Stimulated activated naive CD4-positive, alpha-beta T cell (primary cell): ENCODE data around the gene C14orf119.

Source experiments
- DNase-seq, 6 experiments: peaks; one replicate each; lab custom pipeline; 2025; lab: John Stamatoyannopoulos, UW

Gene C14orf119

DNA sequence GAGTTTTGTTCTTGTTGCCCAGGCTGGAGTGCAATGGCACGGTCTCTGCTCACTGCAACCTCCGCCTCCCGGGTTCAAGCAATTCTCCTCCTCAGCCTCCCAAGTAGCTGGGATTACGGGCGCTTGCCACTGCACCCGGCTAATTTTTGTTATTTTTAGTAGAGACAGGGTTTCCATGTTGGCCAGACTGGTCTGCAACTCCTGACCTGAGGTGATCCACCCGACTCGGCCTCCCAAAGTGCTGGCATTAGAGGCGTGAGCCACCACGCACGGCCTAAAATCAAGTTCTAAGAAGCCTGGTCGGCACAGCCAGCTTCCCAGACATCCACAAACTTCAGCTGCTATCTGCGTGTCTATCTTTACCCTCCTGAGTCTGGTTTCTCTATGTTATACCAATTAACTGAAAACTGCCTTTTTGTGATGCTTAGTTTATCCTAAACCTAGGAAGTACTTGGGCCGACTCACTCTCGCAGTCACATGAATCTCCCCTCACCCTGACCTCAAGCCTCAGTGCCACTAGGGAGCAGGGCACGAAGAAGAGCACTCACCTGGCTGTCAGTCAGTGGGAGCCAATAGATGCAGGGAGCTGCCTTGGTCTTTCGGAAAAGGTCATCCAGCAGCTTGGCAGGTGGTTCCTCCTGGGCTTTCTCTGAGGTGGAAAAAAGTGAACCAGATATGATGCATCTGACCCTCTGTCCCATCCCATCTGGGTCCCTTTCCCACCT is 34.6 kb upstream of the C14orf119 start:
- no peak for DNase-seq

DNA sequence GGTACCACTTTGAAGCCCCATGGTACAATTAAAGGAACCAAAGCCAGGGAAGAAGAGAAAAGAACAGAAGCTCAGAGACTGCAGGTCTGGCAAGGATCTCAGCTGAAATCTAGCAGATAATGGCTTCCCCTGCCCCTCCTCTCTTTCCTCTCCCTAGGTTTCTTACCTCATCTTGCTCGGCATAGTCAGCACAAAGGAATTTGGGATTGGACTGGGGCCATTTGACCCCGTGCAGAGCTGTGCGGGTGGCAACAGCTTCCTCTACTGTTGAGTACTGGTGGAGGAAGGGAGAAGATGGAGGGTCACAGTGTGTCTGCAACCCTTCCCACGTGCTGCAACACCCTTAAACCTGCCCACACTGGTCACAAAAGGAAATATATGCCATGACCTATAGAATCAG is 33.3 kb upstream of the C14orf119 start:
- DNase-seq = no peak

DNA sequence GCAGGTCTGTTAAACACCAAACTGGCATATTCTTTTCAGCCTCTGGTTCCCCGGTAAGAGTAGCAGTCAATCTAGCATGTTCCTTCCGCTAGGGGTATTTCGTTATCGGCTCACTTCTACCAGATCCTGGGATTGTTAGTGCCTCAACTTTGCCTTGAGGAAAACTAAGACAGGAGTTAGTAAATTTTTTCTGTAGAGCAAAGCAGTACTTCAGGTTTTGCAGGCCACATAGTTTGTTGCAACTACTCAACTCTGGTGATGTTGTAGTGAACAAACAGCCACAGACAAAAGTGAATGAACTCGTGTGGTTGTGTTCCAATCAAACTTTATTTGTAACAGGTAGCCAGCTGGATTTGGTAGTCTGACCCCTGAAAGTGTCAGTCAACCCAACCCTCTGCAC is 31.7 kb upstream of the C14orf119 start:
- no peak for DNase-seq

DNA sequence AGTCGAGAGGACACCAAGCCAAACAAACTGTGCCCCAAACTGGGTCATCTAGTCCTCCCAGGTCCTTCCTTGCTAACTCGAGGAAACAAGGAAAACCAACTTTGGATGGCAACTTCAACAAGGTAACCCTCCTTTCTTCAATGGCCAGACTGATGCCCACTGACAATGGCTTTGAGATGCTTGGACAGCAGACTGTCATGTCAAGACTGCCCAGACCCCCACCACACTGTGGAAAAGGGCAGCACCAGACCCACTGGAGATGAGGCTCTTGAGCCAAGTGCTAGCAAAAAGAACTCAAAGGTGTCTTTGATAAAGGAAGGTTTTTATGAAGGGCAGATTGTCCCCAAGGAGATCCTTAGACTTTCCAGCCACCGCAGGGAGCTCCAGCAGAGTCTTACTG is 28.9 kb upstream of the C14orf119 start:
- DNase-seq = no peak

DNA sequence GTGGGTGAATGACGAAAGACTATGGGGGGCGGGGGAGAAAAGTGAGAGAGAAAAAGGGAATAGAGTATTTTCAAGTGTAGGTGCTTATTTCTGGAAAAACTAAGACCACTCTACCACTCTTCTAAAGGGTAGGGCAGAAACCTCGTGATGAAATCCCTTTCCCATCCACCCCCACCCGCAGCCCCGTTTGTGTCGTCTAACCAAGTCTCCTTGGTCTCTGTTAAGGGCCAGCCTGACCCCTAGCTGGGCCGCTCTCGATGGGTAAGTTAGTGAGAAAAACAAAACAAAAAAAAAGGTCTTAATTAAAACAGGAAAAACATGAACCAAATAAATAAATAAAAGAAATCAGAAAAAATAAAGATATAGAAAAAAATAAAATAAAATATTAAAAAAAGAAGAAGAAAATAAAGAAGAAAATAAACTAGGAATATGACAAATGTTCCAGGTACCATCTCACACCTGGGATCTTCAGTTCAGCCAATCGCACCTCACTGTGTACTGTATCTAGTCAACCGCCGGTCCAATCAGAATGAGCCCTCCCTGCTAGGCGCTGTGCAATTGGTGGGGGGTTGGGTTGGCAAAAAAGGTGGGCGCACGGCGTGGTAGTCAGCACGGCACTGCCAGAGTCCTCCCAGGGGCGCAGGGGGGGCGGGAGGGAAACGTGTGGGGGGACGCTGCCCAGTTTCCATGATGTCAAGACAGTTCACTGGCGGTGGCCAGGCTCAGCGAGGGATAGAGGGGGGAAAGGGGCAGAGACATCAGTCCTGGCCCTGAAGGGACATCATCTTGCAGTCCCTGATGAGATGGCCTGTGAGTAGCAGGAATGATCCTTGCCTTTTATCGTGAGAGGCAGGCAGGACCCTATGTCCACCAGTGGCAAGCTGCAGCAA is 28.2 kb upstream of the C14orf119 start:
- DNase-seq = no peak

DNA sequence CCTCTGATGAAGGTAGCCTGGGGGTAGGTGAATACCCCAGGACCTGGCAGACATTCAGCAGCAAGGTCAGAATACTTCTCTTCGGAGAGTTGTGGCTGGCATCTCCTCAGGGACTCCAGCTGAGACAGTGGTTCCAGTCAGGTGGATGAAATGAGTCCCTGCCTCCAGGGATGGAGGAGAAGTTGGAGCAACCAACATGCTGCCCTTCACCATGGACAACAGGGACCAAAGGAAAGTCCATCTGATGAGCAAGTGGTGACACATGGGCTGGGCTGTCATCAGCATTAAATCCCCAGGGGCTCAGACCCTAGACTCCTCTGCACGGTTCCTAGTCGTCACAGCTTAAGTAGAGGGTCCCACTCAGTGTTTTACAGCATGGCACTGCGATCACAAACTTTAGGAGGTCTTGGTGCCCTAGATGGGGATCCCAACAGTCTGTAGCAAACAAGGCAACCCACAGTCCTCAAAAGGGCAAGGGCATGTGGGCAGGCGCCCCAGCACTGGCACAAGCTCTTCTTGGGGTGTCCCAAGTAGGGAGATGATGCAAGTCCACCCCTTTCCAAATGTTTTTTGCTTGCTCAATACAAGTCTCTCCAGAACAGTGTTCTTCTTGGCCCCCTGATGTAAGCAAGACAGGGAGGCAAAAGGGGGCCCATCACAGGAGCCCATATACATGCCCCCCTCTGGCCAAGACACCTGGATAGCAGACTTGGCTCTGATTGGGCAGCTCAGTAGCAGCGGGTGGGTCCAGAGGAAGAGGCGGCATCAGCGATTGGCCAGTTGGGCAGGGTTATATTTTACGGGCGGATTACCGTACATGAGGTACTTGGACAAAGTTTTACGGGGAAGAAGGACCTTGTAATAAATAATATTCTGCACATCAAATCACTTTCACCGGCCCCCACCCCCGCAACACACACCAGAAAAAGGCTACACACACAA is 27.2 kb upstream of the C14orf119 start:
- no peak for DNase-seq

DNA sequence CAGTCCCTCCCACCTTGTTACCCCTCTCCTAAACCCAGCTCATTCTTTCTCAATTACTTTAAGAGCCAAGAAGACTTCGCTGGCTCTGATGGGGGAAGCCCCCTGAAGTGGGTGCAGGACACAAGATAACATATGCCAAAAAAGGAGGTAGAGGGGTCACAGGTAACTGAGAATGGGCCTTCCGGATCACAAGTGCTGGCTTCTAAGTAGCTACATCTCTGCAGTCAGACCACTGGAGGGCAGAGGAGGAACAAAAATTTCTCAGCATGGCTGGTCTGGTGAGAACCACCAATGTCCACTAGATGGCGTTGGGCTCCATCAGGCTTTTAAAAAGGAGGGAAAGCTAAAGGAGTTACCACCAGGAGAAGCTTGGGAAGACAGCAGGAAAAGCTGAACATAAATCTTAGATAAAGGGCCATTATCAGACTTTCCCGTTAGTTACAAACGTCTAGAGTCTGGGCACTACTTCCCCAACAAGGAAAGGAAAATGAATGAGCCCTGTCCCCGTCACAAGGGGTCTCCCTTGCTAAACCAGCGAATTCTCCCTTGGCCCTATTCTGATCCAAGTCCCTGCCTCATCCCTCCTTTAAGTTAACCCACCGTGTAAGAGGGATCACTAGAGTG is 26.4 kb upstream of the C14orf119 start:
- DNase-seq = no peak

DNA sequence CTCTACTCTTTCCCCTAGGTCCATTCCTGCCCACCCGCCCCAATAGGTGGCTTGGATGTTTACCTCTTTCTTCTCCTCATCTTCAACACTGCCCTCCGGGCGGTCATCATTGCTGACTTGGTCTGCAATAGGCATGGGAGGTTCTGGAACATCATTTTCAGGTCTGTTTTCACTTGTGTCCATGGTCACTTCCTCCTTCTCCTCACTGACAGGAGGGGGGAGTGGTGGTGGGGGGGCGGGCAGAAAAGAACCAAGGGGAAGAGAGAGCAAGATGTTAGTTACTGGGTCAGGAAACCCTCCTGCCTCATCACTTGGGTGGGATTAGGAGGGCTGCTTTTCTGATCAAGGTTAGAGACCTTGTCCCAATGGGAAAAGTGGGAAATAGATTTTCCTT is 25.9 kb upstream of the C14orf119 start:
- DNase-seq = no peak

DNA sequence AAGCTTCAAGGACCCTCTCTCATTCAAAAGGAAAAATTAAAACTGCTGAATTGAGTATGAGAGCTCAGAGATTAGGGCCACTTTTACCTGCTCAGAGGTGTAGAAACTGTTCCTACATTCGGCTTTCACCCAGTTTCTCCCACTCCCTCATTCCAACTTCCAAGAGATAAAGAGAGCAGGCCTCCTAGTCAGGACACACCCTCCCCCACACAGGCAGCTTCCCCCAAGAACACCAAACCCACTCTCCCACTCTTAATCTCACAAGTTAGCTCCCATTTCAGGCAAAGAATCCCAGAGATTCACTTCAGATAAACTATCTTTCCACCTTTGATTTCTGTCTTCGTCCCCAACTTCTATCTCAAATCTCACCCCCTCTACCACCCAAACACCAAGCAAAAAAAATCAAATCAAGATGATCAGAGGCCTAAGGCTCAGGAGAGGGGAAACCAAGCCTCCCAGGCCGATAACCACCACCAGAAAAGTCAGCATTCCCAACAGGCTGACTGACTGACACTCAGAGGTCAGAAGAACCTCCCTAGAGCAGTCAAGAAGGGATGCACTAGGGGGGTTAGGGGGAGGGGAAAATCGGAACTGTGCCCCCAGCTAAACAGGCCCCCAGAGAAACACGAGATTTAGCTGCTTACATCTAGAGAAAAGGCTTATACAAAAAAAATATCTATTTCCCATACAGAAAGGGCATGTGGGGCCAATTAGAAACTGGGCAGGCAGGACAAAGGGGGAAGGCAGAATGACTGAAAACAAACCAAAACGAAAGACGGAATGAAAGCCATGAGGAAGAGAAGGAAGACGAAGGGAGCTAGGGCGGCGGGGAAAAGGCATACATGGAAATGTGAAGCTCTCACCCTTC is 24.8 kb upstream of the C14orf119 start:
- DNase-seq = no peak

DNA sequence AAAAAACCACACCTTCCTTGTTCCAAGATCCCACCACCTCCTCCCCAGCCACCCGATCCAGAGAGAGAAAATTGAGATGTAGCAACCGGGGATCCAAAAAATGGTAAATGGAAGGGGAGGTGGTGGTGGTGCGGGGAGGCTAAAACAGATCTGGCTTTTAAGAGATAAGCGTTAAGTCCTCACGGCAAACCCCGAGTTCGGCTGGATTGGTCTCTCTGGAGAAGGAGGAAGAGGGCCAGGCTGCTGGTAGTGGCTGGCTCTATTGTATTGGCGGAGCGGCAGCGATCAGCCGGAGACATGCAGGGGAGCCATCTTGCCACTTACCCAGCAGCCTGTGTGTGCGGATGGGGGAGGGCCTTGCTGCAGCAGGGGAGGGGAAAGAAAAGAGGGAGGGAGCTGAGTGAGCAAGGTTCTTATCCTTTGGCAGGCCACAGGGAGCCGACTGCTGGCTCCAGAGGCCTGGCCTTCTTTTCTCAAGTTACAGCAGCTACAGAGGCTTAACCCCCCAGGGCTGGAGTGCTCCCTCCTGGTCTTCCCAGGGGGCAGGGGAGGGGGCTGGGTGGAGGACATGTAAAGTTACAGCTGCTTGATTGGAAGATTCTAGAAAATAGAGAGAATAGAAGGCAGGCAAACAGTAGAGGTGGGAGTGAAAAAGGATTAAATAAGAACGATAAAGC is 23.9 kb upstream of the C14orf119 start:
- DNase-seq = no peak

DNA sequence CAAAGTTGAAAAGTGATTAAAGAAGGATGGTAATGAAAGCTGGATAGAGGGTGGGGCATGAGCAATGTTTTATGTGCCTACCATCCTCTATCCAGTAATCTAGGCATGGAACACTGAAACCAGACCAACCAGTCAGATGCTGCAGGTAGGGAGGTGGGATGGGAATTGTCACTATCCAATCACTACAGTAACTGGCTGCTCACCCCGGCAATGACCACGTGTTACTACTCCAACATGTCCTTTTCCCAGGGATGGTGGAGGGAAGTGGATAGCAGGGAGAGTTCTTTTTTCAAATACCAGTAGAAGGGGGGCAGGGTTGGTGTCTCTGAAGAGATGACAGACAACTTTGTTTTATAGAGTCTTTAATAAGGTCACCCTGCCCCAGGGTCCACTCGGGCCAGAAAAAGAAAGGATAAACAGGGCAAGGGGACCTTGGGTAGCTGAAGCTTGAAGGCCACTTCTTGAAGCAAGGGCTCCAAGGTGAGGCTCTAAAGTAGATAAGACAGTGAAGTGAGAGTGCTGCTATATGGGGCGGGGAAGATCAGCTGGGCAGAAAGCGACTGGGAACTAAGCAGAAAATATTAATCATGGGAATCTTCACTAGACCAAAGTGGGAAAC is 23.3 kb upstream of the C14orf119 start:
- no peak for DNase-seq

DNA sequence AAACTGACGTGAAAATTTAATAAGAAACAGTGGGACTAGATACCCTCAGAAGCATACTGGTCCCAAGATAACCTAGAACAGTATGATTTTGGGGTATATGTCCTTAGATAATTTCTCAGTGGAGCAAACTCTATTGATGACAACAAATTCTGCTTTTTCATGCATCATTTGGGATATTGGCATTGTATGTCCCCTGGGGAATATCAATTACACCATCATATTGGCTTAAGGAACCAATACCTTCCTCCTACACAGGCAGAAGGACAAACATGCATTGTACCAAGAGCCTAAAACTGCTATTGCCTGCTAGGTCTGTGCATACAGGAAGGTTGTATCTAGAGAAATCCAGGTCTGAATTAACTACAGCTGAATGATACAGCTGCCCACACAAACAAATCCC is 20.4 kb upstream of the C14orf119 start:
- DNase-seq = no peak

DNA sequence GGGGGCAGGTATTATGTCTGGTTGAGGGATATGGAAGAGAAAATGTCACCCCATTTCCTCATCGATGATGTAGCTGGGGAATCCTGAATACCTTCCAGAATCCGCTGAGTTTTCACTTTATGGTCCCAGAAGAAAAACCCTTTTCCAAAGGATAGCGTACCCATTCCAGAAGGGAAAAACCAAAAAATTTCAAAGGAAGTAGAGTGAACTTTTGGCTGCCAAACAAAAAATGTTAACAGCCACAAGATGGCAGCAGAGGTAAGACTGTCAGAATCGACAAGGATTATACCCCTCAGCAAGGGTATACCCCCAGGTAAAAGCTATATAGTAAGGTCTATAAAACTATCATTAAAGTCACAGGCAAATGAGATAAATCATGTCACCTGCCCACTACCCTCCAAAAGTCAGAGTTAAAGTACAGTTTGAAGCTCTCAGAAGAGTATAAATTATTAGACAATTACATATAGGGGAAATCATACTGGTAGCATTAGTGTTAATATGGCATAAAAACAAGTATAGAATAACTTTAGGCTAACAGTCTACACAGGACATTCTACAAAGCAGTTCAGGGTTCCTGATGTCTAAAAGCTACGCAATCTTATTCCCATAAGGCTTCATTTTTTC is 18.4 kb upstream of the C14orf119 start:
- no peak for DNase-seq

DNA sequence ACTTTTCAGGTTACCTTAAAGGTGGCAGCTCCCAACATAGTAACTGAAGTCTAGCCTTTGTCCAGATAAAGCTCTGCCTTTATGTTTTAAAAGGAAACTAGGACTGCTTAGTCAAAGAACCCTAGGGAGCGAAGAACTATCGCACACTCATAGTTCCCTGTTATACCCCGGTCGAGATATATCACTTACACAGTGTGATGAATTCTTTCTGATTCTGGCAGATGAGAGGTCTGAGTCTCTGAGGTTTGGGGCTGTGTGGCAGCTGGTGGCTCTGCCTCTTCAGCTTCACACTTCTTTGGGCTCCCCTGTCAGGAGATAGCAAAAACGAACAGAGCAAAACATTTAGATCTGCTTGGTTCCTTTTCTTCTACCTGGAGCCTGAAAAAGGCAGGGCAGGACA is 17.3 kb upstream of the C14orf119 start:
- no peak for DNase-seq

DNA sequence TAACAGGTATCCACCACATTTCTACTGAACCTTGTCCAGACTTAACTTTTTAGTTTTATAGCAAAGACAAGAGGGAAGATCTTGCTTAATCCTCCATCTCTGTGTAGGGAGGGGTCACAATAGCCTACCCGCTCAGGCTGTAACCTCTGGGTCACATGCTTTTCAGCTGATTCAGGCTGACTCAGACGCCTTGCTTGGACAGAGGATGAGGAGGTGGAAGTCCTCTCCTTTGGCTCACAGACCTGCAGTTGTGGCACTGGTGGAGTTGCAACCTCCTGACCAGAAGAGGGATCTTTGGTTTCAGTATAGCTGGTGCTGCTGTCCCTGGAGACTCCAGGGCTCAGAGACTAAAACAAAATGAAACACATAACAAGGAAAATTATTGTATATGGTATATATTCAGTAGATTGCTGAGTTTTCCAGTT is 16.6 kb upstream of the C14orf119 start:
- no peak for DNase-seq

DNA sequence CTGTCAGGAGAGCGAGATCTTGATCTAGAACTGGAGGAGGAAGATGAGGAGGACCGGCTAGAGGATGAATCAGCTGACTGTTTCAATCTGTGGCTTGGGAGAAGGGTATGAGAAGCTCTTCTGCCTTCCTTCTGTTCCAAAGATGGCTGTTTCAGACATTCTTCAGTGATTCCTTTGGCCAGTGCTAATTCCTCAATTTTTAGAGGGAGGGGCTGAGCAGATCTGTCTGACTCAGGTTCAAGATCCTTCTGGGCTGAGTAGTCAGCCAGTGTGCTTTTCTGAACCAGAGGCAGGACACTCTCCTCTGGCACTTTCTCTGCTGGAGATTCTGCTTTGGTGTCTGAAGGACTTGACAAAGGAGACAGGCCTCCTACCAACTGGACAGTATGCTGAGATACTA is 15.6 kb upstream of the C14orf119 start:
- no peak for DNase-seq

DNA sequence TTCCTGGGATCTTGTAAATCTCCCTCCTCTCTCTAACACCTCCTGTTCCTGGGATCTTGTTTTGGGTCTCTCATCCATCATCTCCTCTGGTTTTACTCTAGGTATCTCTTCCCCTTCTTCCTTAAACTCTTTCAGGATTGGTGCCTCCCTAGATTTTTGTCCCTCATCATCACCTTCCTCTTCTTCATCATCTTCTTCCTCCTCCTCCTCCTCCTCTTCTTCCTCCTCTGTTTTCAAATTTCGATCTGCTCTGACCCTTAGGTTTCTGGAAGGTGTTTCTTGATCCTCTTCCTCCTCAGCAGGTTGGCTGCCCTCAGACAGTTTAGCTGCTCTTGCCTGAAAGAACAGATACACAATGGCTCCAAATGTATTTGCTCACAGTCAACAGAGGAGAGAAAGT is 14.8 kb upstream of the C14orf119 start:
- DNase-seq = no peak

DNA sequence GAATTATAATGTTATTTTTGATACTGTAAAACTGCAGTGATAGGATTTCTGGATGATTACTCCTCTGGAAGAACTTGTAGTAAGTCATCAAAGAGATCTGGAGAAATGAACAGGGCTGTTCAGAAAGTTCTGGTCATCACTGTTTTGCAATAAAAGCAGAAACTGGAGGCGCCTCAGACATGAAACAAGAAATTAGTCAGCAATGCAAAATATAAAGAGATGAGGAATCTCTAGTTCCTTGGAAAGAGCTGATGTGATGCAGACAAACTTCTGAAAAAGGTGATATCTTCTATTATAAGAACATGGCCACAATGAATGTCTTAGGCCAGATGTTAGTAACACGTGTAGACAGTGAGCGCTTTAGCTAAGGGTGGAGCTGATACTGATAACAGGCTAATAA is 9.8 kb upstream of the C14orf119 start:
- no peak for DNase-seq

DNA sequence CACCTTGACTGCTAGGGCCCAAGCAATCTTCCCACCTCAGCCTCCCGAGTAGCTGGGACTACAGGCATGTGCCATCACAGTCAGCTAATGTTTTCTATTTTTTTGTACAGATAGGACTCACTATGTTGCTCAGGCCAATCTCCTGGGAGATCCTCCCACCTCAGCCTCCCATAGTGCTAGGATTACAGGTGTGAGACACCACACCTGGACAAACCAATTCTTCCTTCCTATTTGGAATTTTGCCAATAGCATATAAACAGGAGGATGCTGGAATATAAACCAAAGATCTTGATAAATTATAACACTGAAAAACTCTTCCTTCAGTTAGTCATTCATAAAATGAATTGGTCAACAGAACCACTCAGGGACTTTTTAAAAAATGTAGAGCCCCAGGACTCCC is 8.7 kb upstream of the C14orf119 start:
- DNase-seq = no peak
